ENCODE results near the gene ASIC2. TPM values are rescaled to one million over a fixed set of nuclear protein-coding genes. Genes with fewer than 3 reads are reported as not detected.

Gene ASIC2
- total and polyA plus RNA-seq, 2 donors from 2014 or later: 0.60 to 2.9 TPM

- Histone ChIP-seq H3K4me1 (ENCODE audit: control insufficient read depth in 2 of 3, insufficient read depth in 2 of 3, low read depth in 1 of 3, low read length in 3 of 3) (no peaks in the 10 kb centered on the region), H3K9me3 (ENCODE audit: control insufficient read depth in 2 of 3, insufficient read depth in 1 of 3, low read length in 3 of 3) (no peaks in the 10 kb centered on the region), H3K27ac (ENCODE audit: low read depth in 2 of 2, low read length in 2 of 2) (no peak overlapping the region), H3K27me3 (ENCODE audit: control insufficient read depth, insufficient read depth, low read length) (no peaks in the 10 kb centered on the region), H3K36me3 (ENCODE audit: control insufficient read depth in 2 of 3, insufficient read depth in 3 of 3, low read length in 3 of 3) (no peaks in the 10 kb centered on the region), H3K4me3 (ENCODE audit: low read length in 3 of 3) (no peak overlapping the region), H3K9ac (ENCODE audit: low read length in 3 of 3) (no peak overlapping the region)
- intact Hi-C loops (cut with DNase I): no loop called here
- TF ChIP-seq CTCF (IDR thresholded peaks at IDR 0.05; ENCODE audit: borderline replicate concordance, extremely low read depth, insufficient read depth): no peak
- no peak for FAIRE-seq
- peak in 1 of 5 donors; percentile 30 for DNase-seq
Observed at GRCh38 chr17:33113276-33113990, 179.7 kb downstream of the ASIC2 start.

GRCh38 chr17:33112763-33113162 lies 180.3 kb downstream of the ASIC2 start:
- H3K9ac ChIP-seq (ENCODE audit: low read length in 3 of 3): no peak overlapping the region
- intact Hi-C loops (cut with DNase I): no loop called here
- no peak overlapping the region for H3K27ac ChIP-seq (ENCODE audit: low read depth in 2 of 2, low read length in 2 of 2)
- no peaks in the 10 kb centered on the region for H3K4me1 ChIP-seq (ENCODE audit: control insufficient read depth in 2 of 3, insufficient read depth in 2 of 3, low read depth in 1 of 3, low read length in 3 of 3)
- H3K9me3 ChIP-seq (ENCODE audit: control insufficient read depth in 2 of 3, insufficient read depth in 1 of 3, low read length in 3 of 3): no peaks in the 10 kb centered on the region
- H3K27me3 ChIP-seq (ENCODE audit: control insufficient read depth, insufficient read depth, low read length): no peaks in the 10 kb centered on the region
- DNase-seq (no peak), FAIRE-seq (no peak)
- TF ChIP-seq CTCF (IDR thresholded peaks at IDR 0.05; ENCODE audit: borderline replicate concordance, extremely low read depth, insufficient read depth): no peak
- no peak overlapping the region for H3K4me3 ChIP-seq (ENCODE audit: low read length in 3 of 3)
- H3K36me3 ChIP-seq (ENCODE audit: control insufficient read depth in 2 of 3, insufficient read depth in 3 of 3, low read length in 3 of 3): no peaks in the 10 kb centered on the region

- Histone ChIP-seq H3K4me3 (ENCODE audit: low read length in 3 of 3) (no peak overlapping the region), H3K27ac (ENCODE audit: low read depth in 2 of 2, low read length in 2 of 2) (no peak overlapping the region), H3K9me3 (ENCODE audit: control insufficient read depth in 2 of 3, insufficient read depth in 1 of 3, low read length in 3 of 3) (no peaks in the 10 kb centered on the region), H3K4me1 (ENCODE audit: control insufficient read depth in 2 of 3, insufficient read depth in 2 of 3, low read depth in 1 of 3, low read length in 3 of 3) (no peaks in the 10 kb centered on the region), H3K36me3 (ENCODE audit: control insufficient read depth in 2 of 3, insufficient read depth in 3 of 3, low read length in 3 of 3) (no peaks in the 10 kb centered on the region), H3K9ac (ENCODE audit: low read length in 3 of 3) (no peak overlapping the region), H3K27me3 (ENCODE audit: control insufficient read depth, insufficient read depth, low read length) (no peaks in the 10 kb centered on the region)
- no peak for TF ChIP-seq CTCF (IDR thresholded peaks at IDR 0.05; ENCODE audit: borderline replicate concordance, extremely low read depth, insufficient read depth)
- DNase-seq: no peak
- FAIRE-seq: no peak
- intact Hi-C loops (cut with DNase I): no loop called here
Observed at GRCh38 chr17:33109336-33110072, 183.6 kb downstream of the ASIC2 start.

Data from kidney (tissue), 14 donors.